ENCODE data around the gene CHPF.

GRCh38 chr2:219506153-219506801 lies 37.3 kb downstream of the CHPF start:
- no peak for TF ChIP-seq REST (IDR thresholded peaks at IDR 0.05; ENCODE audit: insufficient read depth in 1 of 2, low read depth in 2 of 2, low read length in 2 of 2)
- no peak for TF ChIP-seq POLR2AphosphoS5 (IDR thresholded peaks at IDR 0.05; ENCODE audit: low read depth, low read length)

Measured in PFSK-1 (cell line).